Activated CD8-positive, alpha-beta T cell treated with anti-CD3 and anti-CD28 coated beads for 36 hours (primary cell): ENCODE measurements around the gene MAN1A2. TPM values are rescaled to one million over a fixed set of nuclear protein-coding genes. Genes with fewer than 3 reads are reported as not detected.
A peak's percentile ranks its signal among the peaks of the same experiment; 100 is the strongest.

Experiments
- ATAC-seq: fragments of 200-7000 bp; cut with Tn5 transposase; one replicate; pipeline ENCODE4 v1.10.0; 2021; ENCODE audit warnings: mild to moderate bottlenecking, moderate library complexity
- CTCF ChIA-PET: fragments of 350-600 bp; sonication (Branson Sonifier 250); formaldehyde crosslinking; loops from one replicate; lab custom pipeline; 2021; ENCODE audit warnings: antibody characterized with exemption; lab: Charles Lee
- POLR2A ChIA-PET: fragments of 350-600 bp; sonication (Branson Sonifier 250); formaldehyde crosslinking; loops from one replicate; lab custom pipeline; 2021; ENCODE audit warnings: antibody characterized with exemption; lab: Charles Lee
- DNase-seq: peaks from one replicate; pipeline ENCODE4 v3.0.0-alpha.2; 2020
- H3K27ac Mint-ChIP-seq: one replicate; pipeline ENCODE4 v1.8.0; 2021; ENCODE audit warnings: mild to moderate bottlenecking, mixed read lengths
- H3K27me3 Mint-ChIP-seq: one replicate; pipeline ENCODE4 v1.8.0; 2021; ENCODE audit warnings: mixed read lengths
- H3K36me3 Mint-ChIP-seq: one replicate; pipeline ENCODE4 v1.8.0; 2021; ENCODE audit warnings: low read depth, mixed read lengths
- H3K4me1 Mint-ChIP-seq: one replicate; pipeline ENCODE4 v1.8.0; 2021; ENCODE audit warnings: low read depth, mixed read lengths
- H3K4me3 Mint-ChIP-seq: one replicate; pipeline ENCODE4 v1.8.0; 2021; ENCODE audit warnings: mild to moderate bottlenecking, moderate library complexity, mixed read lengths
- H3K9me3 Mint-ChIP-seq: one replicate; pipeline ENCODE4 v1.8.0; 2021; ENCODE audit warnings: mixed read lengths
- CTCF ChIP-seq: fragments of 200-600 bp; IDR thresholded peaks from one replicate; pipeline ENCODE4 v1.8.0; 2022; ENCODE audit warnings: antibody characterized with exemption, mild to moderate bottlenecking
- intact Hi-C: fragments of 100-400 bp; cut with micrococcal nuclease; formaldehyde crosslinking; loops from one replicate; pipeline ENCODE4 v1.10.0; 2022
- total RNA-seq, 2 experiments: library from RNA; stranded (reverse); gene quantifications; one replicate each; pipeline ENCODE4 v1.2.3, GENCODE V29; 2021

MAN1A2 gene
- total RNA-seq, 2 experiments from 2014 or later, result 18.3 to 21.1 TPM

GRCh38 chr1:117336088-117336817 lies 31.0 kb upstream of the MAN1A2 start:
- intact Hi-C loops, result no loop called here
- Mint-ChIP-seq H3K27ac (no peak overlapping the region), H3K9me3 (no peaks in the 10 kb centered on the region), H3K4me3 (no peak overlapping the region), H3K4me1 (peaks cover 9% of the 10 kb centered on the region), H3K36me3 (no peaks in the 10 kb centered on the region), H3K27me3 (no peaks in the 10 kb centered on the region)
- ChIA-PET POLR2A (no interaction called here), CTCF (interaction anchor here (0.8 kb wide), 1 partner anchor 201 kb away, joined by 3 read pairs; no protein-coding TSS in a partner anchor)
- DNase-seq, result no peak
- no peak for ATAC-seq
- no peak for TF ChIP-seq CTCF

- ATAC-seq (peak; percentile 78), DNase-seq (peak; percentile 30)
- ChIA-PET POLR2A (interaction anchor here (0.7 kb wide), 1 partner anchor 28 kb away, joined by 3 read pairs; the partner anchor contains the start of gene MAN1A2), CTCF (interaction anchor here (0.9 to 1.7 kb wide), 6 partner anchors 11 to 414 kb away, joined by 3 to 5 read pairs (median 3); no protein-coding TSS in a partner anchor)
- H3K4me3 Mint-ChIP-seq, result no peak overlapping the region
- peaks cover 20% of the 10 kb centered on the region for H3K4me1 Mint-ChIP-seq
- no peaks in the 10 kb centered on the region for H3K9me3 Mint-ChIP-seq
- no peak overlapping the region for H3K27ac Mint-ChIP-seq
- H3K27me3 Mint-ChIP-seq, result peaks cover 1% of the 10 kb centered on the region
- H3K36me3 Mint-ChIP-seq, result no peaks in the 10 kb centered on the region
- no peak for TF ChIP-seq CTCF
- intact Hi-C loops, result no loop called here
These were observed 27.2 kb upstream of the MAN1A2 start for GRCh38 chr1:117339866-117340700.

- no peak for ATAC-seq
- Mint-ChIP-seq H3K27ac (no peak overlapping the region), H3K27me3 (peaks cover 3% of the 10 kb centered on the region), H3K4me1 (peaks cover 22% of the 10 kb centered on the region), H3K4me3 (no peak overlapping the region), H3K9me3 (no peaks in the 10 kb centered on the region), H3K36me3 (no peaks in the 10 kb centered on the region)
- intact Hi-C loops, result no loop called here
- CTCF ChIA-PET, result interaction anchor here (1.2 to 1.7 kb wide), 4 partner anchors 24 to 417 kb away, joined by 3 to 4 read pairs (median 4); partner anchors contain the start of gene MAN1A2
- TF ChIP-seq CTCF, result no peak
- DNase-seq, result no peak
- POLR2A ChIA-PET, result interaction anchor here (0.6 to 0.7 kb wide), 2 partner anchors 22 to 27 kb away, joined by 3 to 4 read pairs; partner anchors contain the start of gene MAN1A2
These were observed 26.1 kb upstream of the MAN1A2 start for GRCh38 chr1:117341123-117341522.

GRCh38 chr1:117342397-117342796 lies 24.9 kb upstream of the MAN1A2 start:
- Mint-ChIP-seq H3K27me3 (peaks cover 3% of the 10 kb centered on the region), H3K9me3 (no peaks in the 10 kb centered on the region), H3K4me1 (peaks cover 28% of the 10 kb centered on the region), H3K4me3 (no peak overlapping the region), H3K27ac (no peak overlapping the region), H3K36me3 (no peaks in the 10 kb centered on the region)
- POLR2A ChIA-PET, result no interaction called here
- DNase-seq, result no peak
- CTCF ChIA-PET, result interaction anchor here (0.8 to 1.7 kb wide), 6 partner anchors 18 to 416 kb away, joined by 3 to 5 read pairs (median 4); partner anchors contain the start of gene MAN1A2
- intact Hi-C loops, result no loop called here
- ATAC-seq, result no peak
- TF ChIP-seq CTCF, result no peak
